Measurements from ENCODE around the gene IL11RA. TPM values are rescaled to one million over a fixed set of nuclear protein-coding genes. Genes with fewer than 3 reads are reported as not detected.

Gene IL11RA
- total RNA-seq, 1 donor from 2014 or later = 0.79 TPM

DNA sequence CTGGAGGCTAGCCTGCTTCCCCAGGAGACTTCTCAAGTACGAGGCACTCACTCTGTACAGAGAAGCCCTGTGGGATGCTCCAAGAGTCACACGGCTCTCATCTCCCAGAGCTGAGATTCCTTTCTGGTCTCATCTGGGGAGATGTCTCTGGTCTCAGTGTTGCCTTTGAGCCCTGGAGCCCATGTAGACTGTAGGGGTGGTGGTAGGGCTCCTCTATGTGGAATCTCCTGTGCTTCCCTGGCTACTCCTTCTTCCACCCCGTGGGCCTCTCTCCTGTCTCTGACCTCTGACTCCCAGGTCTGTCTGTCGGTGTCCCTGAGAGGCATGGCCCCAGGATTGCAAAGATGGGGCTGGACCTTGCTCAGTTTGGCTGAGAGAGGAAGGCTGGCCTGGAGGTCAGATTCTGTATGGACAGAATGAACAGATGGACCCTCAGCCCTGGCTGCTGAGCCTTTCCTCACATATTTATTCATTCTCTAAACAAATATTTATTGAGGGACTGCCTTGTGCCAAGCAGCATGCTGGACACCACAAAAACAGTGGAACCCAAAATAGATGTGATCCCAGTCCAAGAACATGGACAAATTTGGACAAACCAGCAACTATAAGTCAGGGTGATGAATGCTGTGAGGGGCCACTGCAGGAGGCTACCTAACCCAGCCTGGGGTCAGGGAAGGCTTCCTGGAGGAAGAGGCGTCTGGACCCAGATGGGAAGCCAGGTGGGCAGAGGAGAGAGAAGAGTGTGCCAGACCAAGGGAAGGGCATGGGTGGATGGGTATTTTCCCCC lies 36.5 kb downstream of the IL11RA start:
- Histone ChIP-seq H3K4me3 (ENCODE audit: low read depth, low read length) (no peak overlapping the region), H3K27me3 (ENCODE audit: control insufficient read depth, insufficient read depth, low read length) (no peaks in the 10 kb centered on the region), H3K36me3 (ENCODE audit: control insufficient read depth, insufficient read depth, low read length) (no peaks in the 10 kb centered on the region)
- DNase-seq (ENCODE audit: low read depth) (no peak), FAIRE-seq (peak; percentile 86)
- TF ChIP-seq, protein P1, sequence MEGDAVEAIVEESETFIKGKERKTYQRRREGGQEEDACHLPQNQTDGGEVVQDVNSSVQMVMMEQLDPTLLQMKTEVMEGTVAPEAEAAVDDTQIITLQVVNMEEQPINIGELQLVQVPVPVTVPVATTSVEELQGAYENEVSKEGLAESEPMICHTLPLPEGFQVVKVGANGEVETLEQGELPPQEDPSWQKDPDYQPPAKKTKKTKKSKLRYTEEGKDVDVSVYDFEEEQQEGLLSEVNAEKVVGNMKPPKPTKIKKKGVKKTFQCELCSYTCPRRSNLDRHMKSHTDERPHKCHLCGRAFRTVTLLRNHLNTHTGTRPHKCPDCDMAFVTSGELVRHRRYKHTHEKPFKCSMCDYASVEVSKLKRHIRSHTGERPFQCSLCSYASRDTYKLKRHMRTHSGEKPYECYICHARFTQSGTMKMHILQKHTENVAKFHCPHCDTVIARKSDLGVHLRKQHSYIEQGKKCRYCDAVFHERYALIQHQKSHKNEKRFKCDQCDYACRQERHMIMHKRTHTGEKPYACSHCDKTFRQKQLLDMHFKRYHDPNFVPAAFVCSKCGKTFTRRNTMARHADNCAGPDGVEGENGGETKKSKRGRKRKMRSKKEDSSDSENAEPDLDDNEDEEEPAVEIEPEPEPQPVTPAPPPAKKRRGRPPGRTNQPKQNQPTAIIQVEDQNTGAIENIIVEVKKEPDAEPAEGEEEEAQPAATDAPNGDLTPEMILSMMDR (IDR thresholded peaks at IDR 0.05; ENCODE audit: insufficient read depth, low read length, severe bottlenecking) = no peak

GRCh38 chr9:34689116-34689470 lies 37.1 kb downstream of the IL11RA start:
- TF ChIP-seq, protein P1 (IDR thresholded peaks at IDR 0.05; ENCODE audit: insufficient read depth, low read length, severe bottlenecking) = no peak
- DNase-seq (ENCODE audit: low read depth) (no peak), FAIRE-seq (peak; percentile 55)

GRCh38 chr9:34689512-34689911 lies 37.5 kb downstream of the IL11RA start:
- H3K36me3 ChIP-seq (ENCODE audit: control insufficient read depth, insufficient read depth, low read length) = no peaks in the 10 kb centered on the region
- H3K27me3 ChIP-seq (ENCODE audit: control insufficient read depth, insufficient read depth, low read length) = no peaks in the 10 kb centered on the region
- H3K4me3 ChIP-seq (ENCODE audit: low read depth, low read length) = no peak overlapping the region
- FAIRE-seq (no peak), DNase-seq (ENCODE audit: low read depth) (no peak)
- TF ChIP-seq, protein P1 (IDR thresholded peaks at IDR 0.05; ENCODE audit: insufficient read depth, low read length, severe bottlenecking) = no peak

More at GRCh38 chr9:34689116-34689470, 37.1 kb downstream of the IL11RA start:
- Histone ChIP-seq H3K4me3 (ENCODE audit: low read depth, low read length) (no peak overlapping the region), H3K36me3 (ENCODE audit: control insufficient read depth, insufficient read depth, low read length) (no peaks in the 10 kb centered on the region), H3K27me3 (ENCODE audit: control insufficient read depth, insufficient read depth, low read length) (no peaks in the 10 kb centered on the region)

DNA sequence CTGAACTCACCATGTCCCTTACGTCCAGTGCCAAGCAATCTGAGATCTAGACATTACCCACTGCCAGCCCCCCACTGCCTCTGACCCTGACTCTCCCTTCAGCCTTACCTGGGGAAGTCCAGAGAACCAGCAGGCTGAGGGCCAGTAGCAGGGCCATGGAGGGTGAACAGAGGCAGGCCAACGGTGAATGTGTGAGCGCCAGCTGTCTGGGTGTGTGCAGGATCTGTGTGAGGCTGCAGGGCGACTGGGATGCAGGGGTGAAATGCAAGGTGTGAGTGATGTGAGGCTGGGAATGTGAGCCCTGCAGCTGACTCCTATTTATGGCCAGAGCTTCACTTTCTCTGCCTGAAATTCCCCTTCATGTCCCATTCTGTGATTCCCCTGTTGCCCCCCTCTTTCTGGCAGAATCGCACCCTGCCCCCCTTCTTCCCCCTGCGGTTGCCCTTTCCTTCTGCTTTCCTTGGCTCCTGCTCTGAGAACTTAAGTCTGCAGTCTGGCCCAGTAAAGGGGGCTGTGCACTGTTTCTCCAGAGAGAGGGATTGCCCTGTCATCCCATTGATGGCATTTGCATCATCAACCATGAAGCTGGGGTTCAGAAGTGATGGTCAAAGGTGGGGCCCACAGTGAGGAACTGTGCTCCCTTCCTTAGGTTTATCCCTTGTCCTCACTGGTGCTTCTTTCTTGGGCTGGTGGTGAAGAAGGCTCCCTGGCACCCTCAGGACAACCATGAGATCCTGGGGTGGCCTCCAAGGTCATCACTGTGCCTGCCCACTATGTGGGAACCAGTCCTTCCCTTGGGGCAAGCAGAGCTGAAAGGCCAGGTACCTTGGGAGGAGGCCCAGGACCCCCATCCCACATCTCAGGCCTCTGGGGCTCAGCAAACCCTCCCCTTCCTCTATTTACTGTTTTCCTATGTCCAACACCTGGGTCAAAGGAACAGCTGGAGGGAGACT lies 39.3 kb downstream of the IL11RA start, which contains the start of gene CCL19:
CCL19 (minus strand) TSS at position 294 of the 953 bp plus-strand sequence; CDS start at position 157, 137 bp downstream.
- no peaks in the 10 kb centered on the region for H3K36me3 ChIP-seq (ENCODE audit: control insufficient read depth, insufficient read depth, low read length)
- FAIRE-seq (no peak), DNase-seq (ENCODE audit: low read depth) (no peak)

DNA sequence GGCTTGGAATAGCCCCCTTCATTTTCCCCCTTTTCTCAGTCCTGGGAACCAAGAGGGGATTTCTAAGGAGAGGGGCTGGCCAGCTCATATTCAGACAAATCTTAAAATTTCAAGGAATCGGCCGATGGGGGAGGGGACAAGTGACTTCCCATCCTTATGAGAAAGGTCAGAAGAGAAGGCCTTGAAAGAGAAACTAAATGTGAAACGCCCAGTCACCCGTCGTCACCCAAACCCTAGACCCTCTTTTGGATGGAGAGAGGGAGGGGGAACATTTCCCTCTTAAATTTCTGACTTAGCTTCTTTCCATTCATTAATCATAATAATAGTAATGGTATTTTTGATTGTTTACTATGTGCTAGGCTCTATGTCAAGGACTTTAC lies 39.9 kb downstream of the IL11RA start:
- Histone ChIP-seq H3K27me3 (ENCODE audit: control insufficient read depth, insufficient read depth, low read length) (no peaks in the 10 kb centered on the region), H3K36me3 (ENCODE audit: control insufficient read depth, insufficient read depth, low read length) (no peaks in the 10 kb centered on the region), H3K4me3 (ENCODE audit: low read depth, low read length) (no peak overlapping the region)
- DNase-seq (ENCODE audit: low read depth) (no peak), FAIRE-seq (no peak)
- TF ChIP-seq, protein P1 (IDR thresholded peaks at IDR 0.05; ENCODE audit: insufficient read depth, low read length, severe bottlenecking) = no peak

More for the DNA sequence above, 39.3 kb downstream of the IL11RA start, which contains the start of gene CCL19:
- Histone ChIP-seq H3K4me3 (ENCODE audit: low read depth, low read length) (no peak within 1 kb of the TSS), H3K27me3 (ENCODE audit: control insufficient read depth, insufficient read depth, low read length) (no peaks in the 10 kb centered on the region)
- TF ChIP-seq, protein P1 (IDR thresholded peaks at IDR 0.05; ENCODE audit: insufficient read depth, low read length, severe bottlenecking) = no peak
